ENCODE results near the gene TMCO4. TPM values are rescaled to one million over a fixed set of nuclear protein-coding genes. Genes with fewer than 3 reads are reported as not detected.

TMCO4 gene
- total and polyA plus RNA-seq, 10 of the 15 experiments (the other 5 are each of a cell fraction or from before 2014, with no cell fraction given) = 2.4 to 20.8 (median 13.0) TPM

- ATAC-seq (no peak), DNase-seq (ENCODE audit: low read depth, low spot score) (no peak), FAIRE-seq (no peak)
- Histone ChIP-seq H3K9ac (ENCODE audit: control insufficient read depth, insufficient read depth, low read length) (no peak overlapping the region), H2AFZ (ENCODE audit: control insufficient read depth, low read depth, low read length) (no peak overlapping the region), H3K9me3 (replicated peaks; ENCODE audit: control insufficient read depth, insufficient read depth, low read length) (peaks cover 6% of the 10 kb centered on the region), H3K4me2 (ENCODE audit: control insufficient read depth, insufficient read depth) (no peak overlapping the region), H3K79me2 (ENCODE audit: control insufficient read depth, insufficient read depth, low read length) (no peaks in the 10 kb centered on the region), H3K27ac (ENCODE audit: control insufficient read depth, insufficient read depth) (no peak overlapping the region), H3K4me1 (ENCODE audit: control insufficient read depth, insufficient read depth, low read length) (no peaks in the 10 kb centered on the region), H3K4me3 (no peak overlapping the region), H4K20me1 (ENCODE audit: control insufficient read depth, insufficient read depth) (no peaks in the 10 kb centered on the region), H3K27me3 (replicated peaks in 1 of 2; ENCODE audit: control insufficient read depth in 2 of 2, insufficient read depth in 2 of 2, low read length in 1 of 2) (no peaks in the 10 kb centered on the region), H3K36me3 (ENCODE audit: control insufficient read depth in 2 of 2, insufficient read depth in 2 of 2, low read length in 1 of 2) (peaks cover 0 to 9% of the 10 kb centered on the region in 2 experiments; a peak in 2 of 4 replicates)
- CTCF ChIA-PET = no interaction called here
- no TSS peak for BruUV-seq (replicated peaks)
- 89% methylated on average over 9 of the region's 9 CpGs for WGBS (ENCODE audit: insufficient coverage, insufficient replicate concordance, low lambda C conversion rate, missing lambda C conversion rate)
- intact Hi-C loops (cut with micrococcal nuclease; ENCODE audit: unreplicated experiment) = no loop called here
- POLR2A ChIA-PET = interaction anchor here (0.5 kb wide), 1 partner anchor 210 kb away, joined by 3 read pairs; no protein-coding TSS in a partner anchor
- in situ Hi-C loops (cut with MboI) = no loop called here
- TF ChIP-seq NR2F1 (conservative IDR thresholded peaks at IDR 0.05) (no peak), NFYA (IDR thresholded peaks at IDR 0.05; ENCODE audit: borderline replicate concordance, low read depth, low read length) (no peak), SIX5 (IDR thresholded peaks at IDR 0.05; ENCODE audit: low read depth, low read length, severe bottlenecking) (no peak), HDAC6 (IDR thresholded peaks at IDR 0.05; ENCODE audit: unreplicated experiment) (no peak), NR2C2 (IDR thresholded peaks at IDR 0.05; ENCODE audit: borderline replicate concordance, control insufficient read depth, insufficient read length, low read depth) (no peak), BRCA1 (IDR thresholded peaks at IDR 0.05; ENCODE audit: low read depth, low read length) (no peak), CEBPZ (IDR thresholded peaks at IDR 0.05; ENCODE audit: low read depth, low read length) (no peak)
- RAD21 ChIA-PET (ENCODE audit: unreplicated experiment) = no interaction called here
- SMC1A ChIA-PET (ENCODE audit: uncharacterized antibody, unreplicated experiment) = no interaction called here
Measured at GRCh38 chr1:19725606-19726005, 74.1 kb downstream of the TMCO4 start.
